LNCaP clone FGC (cell line): ENCODE measurements around the gene MLH1.
"Not testable (repeated sequence)": the region's sequence is repeated elsewhere in the genome, so short reads cannot be mapped to it uniquely, and the experiment has no call there.

Experiments used
- DNase-seq: peaks from one replicate; pipeline ENCODE4 v3.0.0-alpha.2; 2011; ENCODE audit warnings: low read depth
- H3K4me3 ChIP-seq: 2 replicates; pipeline ENCODE4 v1.5.1; 2011; ENCODE audit warnings: mild to moderate bottlenecking, low read depth, low read length, control low read depth
- CTCF ChIP-seq: IDR thresholded peaks from 2 replicates; pipeline ENCODE4 v1.5.1; 2012; ENCODE audit warnings: mild to moderate bottlenecking; ENCODE audit not compliant: control insufficient read depth, insufficient read depth; ENCODE audit errors: extremely low read depth

Gene MLH1

GRCh38 chr3:36993326-36994283, at the start of gene MLH1:
Gene MLH1 (plus strand): TSS chr3:36993518. CDS start chr3:36993548, 30 bp downstream.
- peak; percentile 100 for DNase-seq
- H3K4me3 ChIP-seq: peak within 1 kb of the TSS; percentile 84
- no peak for TF ChIP-seq CTCF

- DNase-seq: no peak
- no peak overlapping the region for H3K4me3 ChIP-seq
- TF ChIP-seq CTCF: no peak
These were observed 49.7 kb upstream of the MLH1 start for GRCh38 chr3:36943601-36944000.

GRCh38 chr3:36944012-36944640, 49.2 kb upstream of the MLH1 start:
- no peak for TF ChIP-seq CTCF
- no peak for DNase-seq
- H3K4me3 ChIP-seq: 0 out of 2 replicates have a peak overlapping the region, but pooled peaks have one; percentile 15

- DNase-seq: no peak
- 0 out of 2 replicates have a peak within 1 kb of the TSS, but pooled peaks have one; percentile 15 for H3K4me3 ChIP-seq
- TF ChIP-seq CTCF: no peak
These were observed 48.6 kb upstream of the MLH1 start, which contains the start of gene TRANK1 for GRCh38 chr3:36944641-36945270. Gene TRANK1 (minus strand): TSS chr3:36945054. CDS start chr3:36944809, 245 bp downstream.

GRCh38 chr3:36945333-36945980, 47.9 kb upstream of the MLH1 start:
- no peak overlapping the region for H3K4me3 ChIP-seq
- no peak for TF ChIP-seq CTCF
- DNase-seq: no peak

- not testable (repeated sequence) for DNase-seq, H3K4me3 ChIP-seq
These were observed 45.5 kb upstream of the MLH1 start for GRCh38 chr3:36947814-36948213.
